ENCODE data around the gene GREM2. TPM values are rescaled to one million over a fixed set of nuclear protein-coding genes. Genes with fewer than 3 reads are reported as not detected.

GREM2 gene
- total and polyA plus RNA-seq, 9 of the 15 experiments (the other 6 are each of a cell fraction or from before 2014, with no cell fraction given), result 0.01 to 0.07 (median 0.05) TPM; not detected in 5

- DNase-seq (ENCODE audit: extremely low read depth in 1 of 4, low spot score in 3 of 4) (no peak), FAIRE-seq (no peak), ATAC-seq (no peak)
- no peaks in the 10 kb centered on the region for H3K4me1 ChIP-seq (replicated peaks in 1 of 2; ENCODE audit: control insufficient read depth in 2 of 2, insufficient read depth in 2 of 2, low read length in 2 of 2)
- H4K20me1 ChIP-seq (replicated peaks; ENCODE audit: control insufficient read depth, insufficient read depth, low read length), result no peaks in the 10 kb centered on the region
- H2AFZ ChIP-seq (ENCODE audit: low read depth, low read length), result no peak overlapping the region
- intact Hi-C loops (cut with micrococcal nuclease) (no loop called here), in situ Hi-C loops (cut with MboI) (no loop called here)
- POLR2A ChIA-PET, result no interaction called here
- H3K9me1 ChIP-seq (ENCODE audit: control insufficient read depth, insufficient read depth, low read length), result no peaks in the 10 kb centered on the region
- TF ChIP-seq ARID3B (CRISPR knock-in tag; IDR thresholded peaks at IDR 0.05; ENCODE audit: borderline replicate concordance) (no peak), ATF1 (CRISPR knock-in tag; IDR thresholded peaks at IDR 0.05) (no peak), ATF1 (tag; IDR thresholded peaks at IDR 0.05) (no peak), TCF15 (CRISPR knock-in tag; IDR thresholded peaks at IDR 0.05) (no peak), EHMT2 (IDR thresholded peaks at IDR 0.05) (no peak), ZZZ3 (IDR thresholded peaks at IDR 0.05) (no peak), ZNF507 (tag; conservative IDR thresholded peaks at IDR 0.05) (no peak), POLR2B (IDR thresholded peaks at IDR 0.05; ENCODE audit: low read depth, partially characterized antibody) (no peak), RBFOX2 (IDR thresholded peaks at IDR 0.05; ENCODE audit: low read depth, low read length) (no peak), FOXO4 (CRISPR knock-in tag; IDR thresholded peaks at IDR 0.05) (no peak), EGR1 (conservative IDR thresholded peaks at IDR 0.05) (no peak), RBM15 (IDR thresholded peaks at IDR 0.05; ENCODE audit: insufficient read depth, low read length) (no peak), ZNF764 (CRISPR knock-in tag; IDR thresholded peaks at IDR 0.05; ENCODE audit: low read depth) (no peak), POLR3G (IDR thresholded peaks at IDR 0.05; ENCODE audit: extremely low read depth, insufficient read length, insufficient replicate concordance) (no peak)
- TF ChIP-seq, protein P1, sequence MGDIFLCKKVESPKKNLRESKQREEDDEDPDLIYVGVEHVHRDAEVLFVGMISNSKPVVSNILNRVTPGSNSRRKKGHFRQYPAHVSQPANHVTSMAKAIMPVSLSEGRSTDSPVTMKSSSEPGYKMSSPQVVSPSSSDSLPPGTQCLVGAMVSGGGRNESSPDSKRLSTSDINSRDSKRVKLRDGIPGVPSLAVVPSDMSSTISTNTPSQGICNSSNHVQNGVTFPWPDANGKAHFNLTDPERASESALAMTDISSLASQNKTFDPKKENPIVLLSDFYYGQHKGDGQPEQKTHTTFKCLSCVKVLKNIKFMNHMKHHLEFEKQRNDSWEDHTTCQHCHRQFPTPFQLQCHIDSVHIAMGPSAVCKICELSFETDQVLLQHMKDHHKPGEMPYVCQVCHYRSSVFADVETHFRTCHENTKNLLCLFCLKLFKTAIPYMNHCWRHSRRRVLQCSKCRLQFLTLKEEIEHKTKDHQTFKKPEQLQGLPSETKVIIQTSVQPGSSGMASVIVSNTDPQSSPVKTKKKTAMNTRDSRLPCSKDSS (IDR thresholded peaks at IDR 0.05; ENCODE audit: low read depth, partially characterized antibody), result no peak
- TF ChIP-seq, protein P2, sequence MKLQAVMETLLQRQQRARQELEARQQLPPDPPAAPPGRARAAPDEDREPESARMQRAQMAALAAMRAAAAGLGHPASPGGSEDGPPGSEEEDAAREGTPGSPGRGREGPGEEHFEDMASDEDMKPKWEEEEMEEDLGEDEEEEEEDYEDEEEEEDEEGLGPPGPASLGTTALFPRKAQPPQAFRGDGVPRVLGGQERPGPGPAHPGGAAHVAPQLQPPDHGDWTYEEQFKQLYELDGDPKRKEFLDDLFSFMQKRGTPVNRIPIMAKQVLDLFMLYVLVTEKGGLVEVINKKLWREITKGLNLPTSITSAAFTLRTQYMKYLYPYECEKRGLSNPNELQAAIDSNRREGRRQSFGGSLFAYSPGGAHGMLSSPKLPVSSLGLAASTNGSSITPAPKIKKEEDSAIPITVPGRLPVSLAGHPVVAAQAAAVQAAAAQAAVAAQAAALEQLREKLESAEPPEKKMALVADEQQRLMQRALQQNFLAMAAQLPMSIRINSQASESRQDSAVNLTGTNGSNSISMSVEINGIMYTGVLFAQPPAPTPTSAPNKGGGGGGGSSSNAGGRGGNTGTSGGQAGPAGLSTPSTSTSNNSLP (IDR thresholded peaks at IDR 0.05; ENCODE audit: borderline replicate concordance, low read depth, low read length), result no peak
- TF ChIP-seq, protein P3, sequence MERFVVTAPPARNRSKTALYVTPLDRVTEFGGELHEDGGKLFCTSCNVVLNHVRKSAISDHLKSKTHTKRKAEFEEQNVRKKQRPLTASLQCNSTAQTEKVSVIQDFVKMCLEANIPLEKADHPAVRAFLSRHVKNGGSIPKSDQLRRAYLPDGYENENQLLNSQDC (CRISPR knock-in tag; IDR thresholded peaks at IDR 0.05), result no peak
- no peaks in the 10 kb centered on the region for H3K9me3 ChIP-seq (replicated peaks; ENCODE audit: control insufficient read depth, insufficient read depth, low read depth, low read length)
- H3K9ac ChIP-seq (ENCODE audit: insufficient read depth in 1 of 2, low read depth in 2 of 2, low read length in 2 of 2), result no peak overlapping the region
- H3K27me3 ChIP-seq (ENCODE audit: control insufficient read depth in 2 of 2, insufficient read depth in 2 of 2, low read length in 2 of 2), result no peaks in the 10 kb centered on the region
- WGBS (ENCODE audit: insufficient coverage, low coverage, missing lambda C conversion rate), result 6% methylated on average over 5 of the region's 5 CpGs
- no peak overlapping the region for H3K4me2 ChIP-seq (ENCODE audit: insufficient read depth, low read length)
- no peak overlapping the region for H3K4me3 ChIP-seq
- no peak overlapping the region for H3K27ac ChIP-seq (ENCODE audit: extremely low read depth, low read depth, low read length)
- H3K79me2 ChIP-seq (ENCODE audit: control insufficient read depth, insufficient read depth, low read length), result no peaks in the 10 kb centered on the region
- CTCF ChIA-PET (ENCODE audit: low intra/inter-chr PET ratio), result no interaction called here
- no peaks in the 10 kb centered on the region for H3K36me3 ChIP-seq (ENCODE audit: control insufficient read depth, insufficient read depth, low read length)
- no TSS peak for BruUV-seq (replicated peaks)
These were observed 22.3 kb downstream of the GREM2 start for GRCh38 chr1:240589585-240590110.

Measured in K562 (cell line).